Natural killer cell (primary cell): ENCODE measurements around the gene ZNF681. TPM values are rescaled to one million over a fixed set of nuclear protein-coding genes. Genes with fewer than 3 reads are reported as not detected.

ENCODE experiments used
- ATAC-seq, 3 donors: fragments of 150-1000 bp in 2 of 3; fragments of 200-7000 bp in 1 of 3; cut with Tn5 transposase; 1 replicate in 1 of 3; 2 replicates in 2 of 3; pipeline ENCODE4 v1.10.0; 2021; ENCODE audit warnings: mild to moderate bottlenecking in 2 of 3, moderate library complexity in 2 of 3
- DNase-seq, 2 donors: peaks; one replicate each; pipeline versions ENCODE4 v3.0.0 to v3.0.0-alpha.2; 2013 to 2021; ENCODE audit warnings: mixed read lengths in 1 of 2
- H3K27ac ChIP-seq: one replicate; pipeline ENCODE4 v1.5.1; 2013; ENCODE audit warnings: mild to moderate bottlenecking, low read length
- H3K27me3 ChIP-seq: one replicate; pipeline ENCODE4 v1.6.1; 2013; ENCODE audit warnings: low read length; ENCODE audit not compliant: control insufficient read depth, insufficient read depth
- H3K36me3 ChIP-seq: one replicate; pipeline ENCODE4 v1.6.1; 2013; ENCODE audit warnings: low read length; ENCODE audit not compliant: control insufficient read depth, insufficient read depth
- H3K4me1 ChIP-seq: one replicate; pipeline ENCODE4 v1.6.1; 2013; ENCODE audit warnings: low read length; ENCODE audit not compliant: control insufficient read depth, insufficient read depth
- H3K4me3 ChIP-seq: one replicate; pipeline ENCODE4 v1.5.1; 2013; ENCODE audit warnings: low read length
- H3K9me3 ChIP-seq: one replicate; pipeline ENCODE4 v1.6.1; 2013; ENCODE audit warnings: low read length; ENCODE audit not compliant: control insufficient read depth, insufficient read depth
- H3K27ac Mint-ChIP-seq, 2 donors: one replicate each; pipeline ENCODE4 v1.8.0; 2022; ENCODE audit warnings: mild to moderate bottlenecking in 2 of 2, mixed read lengths in 2 of 2, moderate library complexity in 1 of 2
- H3K27me3 Mint-ChIP-seq, 2 donors: one replicate each; pipeline ENCODE4 v1.8.0; 2022; ENCODE audit warnings: low read depth in 2 of 2, mixed read lengths in 2 of 2
- H3K36me3 Mint-ChIP-seq: one replicate; pipeline ENCODE4 v1.8.0; 2022; ENCODE audit warnings: mixed read lengths
- H3K4me1 Mint-ChIP-seq, 2 donors: one replicate each; pipeline ENCODE4 v1.8.0; 2022; ENCODE audit warnings: mixed read lengths in 2 of 2
- H3K4me3 Mint-ChIP-seq: one replicate; pipeline ENCODE4 v1.8.0; 2022; ENCODE audit warnings: mild to moderate bottlenecking, moderate library complexity, mixed read lengths
- H3K9me3 Mint-ChIP-seq, 2 donors: one replicate each; pipeline ENCODE4 v1.8.0; 2022; ENCODE audit warnings: mixed read lengths in 2 of 2
- CTCF ChIP-seq: fragments of 200-600 bp; IDR thresholded peaks from one replicate; pipeline ENCODE4 v1.8.0; 2022; ENCODE audit warnings: antibody characterized with exemption
- WGBS: methylation state at CpG from one replicate; pipeline ENCODE4 v1.1.7; 2013; ENCODE audit warnings: missing lambda C conversion rate; ENCODE audit not compliant: insufficient coverage; 5-methylcytosine and 5-hydroxymethylcytosine counted together
- intact Hi-C: fragments of 100-400 bp; cut with micrococcal nuclease; formaldehyde crosslinking; loops from one replicate; pipeline ENCODE4 v1.14.2; 2022
- total RNA-seq, 4 donors: library from RNA; stranded (reverse); fragments of 120-200 nt in 1 of 4; gene quantifications; one replicate each; pipeline versions ENCODE4 v1.2.3 to v1.2.4, GENCODE V29; 2013 to 2022

Gene ZNF681
- total RNA-seq, 3 donors from 2014 or later (not counting 1 experiment from before 2014, with no cell fraction given) = 1.2 to 2.3 (median 1.9) TPM

DNA sequence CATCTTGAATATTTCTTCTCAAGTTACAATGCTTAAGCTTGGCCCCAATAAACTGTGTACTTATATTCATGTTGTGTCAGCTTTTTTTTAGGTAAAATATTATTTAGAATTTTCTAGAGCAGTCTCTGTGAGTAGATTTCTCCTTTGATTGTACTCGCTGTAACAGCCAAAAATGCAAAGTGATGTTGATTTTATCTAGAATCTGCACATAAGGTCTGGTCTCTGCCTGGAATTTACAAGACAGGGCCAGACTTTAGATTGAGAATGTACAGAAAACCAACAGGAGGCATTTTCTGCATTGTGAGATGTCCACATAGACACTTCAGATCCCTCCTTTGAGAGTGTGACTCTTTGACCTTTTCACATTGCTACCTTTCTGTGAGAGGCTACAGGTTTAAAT is 43.1 kb upstream of the ZNF681 start:
- H3K27ac Mint-ChIP-seq = peak overlapping the region in 1 of 2 donors; percentile 47
- peaks cover 4% of the 10 kb centered on the region for H3K4me1 ChIP-seq
- TF ChIP-seq CTCF = no peak
- peak overlapping the region; percentile 14 for H3K4me3 Mint-ChIP-seq
- H3K36me3 Mint-ChIP-seq = peaks cover 3% of the 10 kb centered on the region
- intact Hi-C loops = no loop called here
- ATAC-seq (no peak), DNase-seq (no peak)
- no peaks in the 10 kb centered on the region for H3K36me3 ChIP-seq
- H3K4me1 Mint-ChIP-seq = peaks cover 6 to 7% of the 10 kb centered on the region in 2 donors
- peaks cover 0 to 6% of the 10 kb centered on the region in 2 donors for H3K9me3 Mint-ChIP-seq
- no peak overlapping the region for H3K27ac ChIP-seq
- no peaks in the 10 kb centered on the region for H3K9me3 ChIP-seq
- H3K27me3 Mint-ChIP-seq = no peaks in the 10 kb centered on the region
- H3K27me3 ChIP-seq = no peaks in the 10 kb centered on the region
- 96% methylated on average over 1 of the region's 1 CpG for WGBS
- H3K4me3 ChIP-seq = no peak overlapping the region

DNA sequence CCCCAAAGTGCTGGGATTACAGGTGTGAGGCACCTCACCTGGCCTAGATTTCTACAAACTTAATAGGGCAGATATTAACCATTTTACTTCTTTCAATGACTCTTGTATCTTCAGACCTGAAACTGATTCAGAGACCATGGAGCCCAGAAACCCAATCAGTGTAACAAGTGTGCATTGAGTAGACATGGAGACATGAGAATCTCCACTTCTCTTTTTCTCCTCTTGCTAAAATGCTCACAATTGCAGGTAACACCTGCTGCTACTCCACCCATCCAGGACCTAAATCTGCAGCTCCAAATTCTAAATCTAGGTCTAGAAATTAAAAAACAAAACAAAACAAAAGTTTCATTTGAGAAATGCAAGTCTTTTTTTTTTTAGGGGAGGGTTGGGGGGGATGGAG is 42.2 kb upstream of the ZNF681 start:
- H3K27me3 Mint-ChIP-seq = no peaks in the 10 kb centered on the region
- intact Hi-C loops = no loop called here
- peaks cover 12% of the 10 kb centered on the region for H3K36me3 Mint-ChIP-seq
- no peak for ATAC-seq
- Histone ChIP-seq H3K27ac (no peak overlapping the region), H3K27me3 (no peaks in the 10 kb centered on the region), H3K4me1 (peaks cover 4% of the 10 kb centered on the region), H3K4me3 (no peak overlapping the region), H3K36me3 (no peaks in the 10 kb centered on the region), H3K9me3 (no peaks in the 10 kb centered on the region)
- H3K4me1 Mint-ChIP-seq = peaks cover 6 to 7% of the 10 kb centered on the region in 2 donors
- no peak for DNase-seq
- no peak for TF ChIP-seq CTCF
- peak overlapping the region in 1 of 2 donors; percentile 16 for H3K27ac Mint-ChIP-seq
- peaks cover 0 to 10% of the 10 kb centered on the region in 2 donors for H3K9me3 Mint-ChIP-seq
- H3K4me3 Mint-ChIP-seq = no peak overlapping the region

- peak overlapping the region; percentile 52 for H3K4me3 Mint-ChIP-seq
- H3K9me3 ChIP-seq = no peaks in the 10 kb centered on the region
Observed at GRCh38 chr19:23800271-23800670, 41.6 kb upstream of the ZNF681 start.

More at GRCh38 chr19:23800271-23800670, 41.6 kb upstream of the ZNF681 start:
- Mint-ChIP-seq H3K4me1 (peaks cover 6 to 7% of the 10 kb centered on the region in 2 donors), H3K36me3 (peaks cover 18% of the 10 kb centered on the region), H3K27me3 (no peaks in the 10 kb centered on the region), H3K27ac (no peak overlapping the region), H3K9me3 (peaks cover 0 to 10% of the 10 kb centered on the region in 2 donors)
- no peak for TF ChIP-seq CTCF
- Histone ChIP-seq H3K27ac (peak overlapping the region; percentile 8), H3K4me1 (peaks cover 4% of the 10 kb centered on the region), H3K27me3 (no peaks in the 10 kb centered on the region), H3K36me3 (no peaks in the 10 kb centered on the region), H3K4me3 (no peak overlapping the region)
- ATAC-seq (peak in 2 of 3 donors; percentile 41 to 49), DNase-seq (peak in 1 of 2 donors; percentile 55)
- 81% methylated on average over 3 of the region's 3 CpGs for WGBS
- intact Hi-C loops = no loop called here
